IPS-20b (cell line): ENCODE data around the gene PTPRN2.

Experiments
- H3K27ac ChIP-seq: one replicate; pipeline ENCODE4 v1.5.1; 2013; ENCODE audit warnings: low read length
- H3K27me3 ChIP-seq: 2 replicates; pipeline ENCODE4 v1.6.1; 2013; ENCODE audit warnings: mild to moderate bottlenecking, low read length, inconsistent platforms; ENCODE audit not compliant: insufficient read depth
- H3K36me3 ChIP-seq: 2 replicates; pipeline ENCODE4 v1.6.1; 2013; ENCODE audit warnings: low read depth, mild to moderate bottlenecking, inconsistent platforms, low read length, moderate library complexity; ENCODE audit not compliant: insufficient read depth
- H3K4me1 ChIP-seq: 2 replicates; pipeline ENCODE4 v1.6.1; 2013; ENCODE audit warnings: mild to moderate bottlenecking, control low read depth, inconsistent platforms, low read length, moderate library complexity; ENCODE audit not compliant: insufficient read depth
- H3K4me3 ChIP-seq: 2 replicates; pipeline ENCODE4 v1.5.1; 2013; ENCODE audit warnings: mild to moderate bottlenecking, low read length, inconsistent platforms
- H3K9ac ChIP-seq: 2 replicates; pipeline ENCODE4 v1.6.1; 2013; ENCODE audit warnings: low read depth, mild to moderate bottlenecking, inconsistent platforms, low read length, moderate library complexity
- H3K9me3 ChIP-seq: 2 replicates; pipeline ENCODE4 v1.6.1; 2013; ENCODE audit warnings: mild to moderate bottlenecking, low read depth, low read length, inconsistent platforms; ENCODE audit not compliant: insufficient read depth

Gene PTPRN2

DNA sequence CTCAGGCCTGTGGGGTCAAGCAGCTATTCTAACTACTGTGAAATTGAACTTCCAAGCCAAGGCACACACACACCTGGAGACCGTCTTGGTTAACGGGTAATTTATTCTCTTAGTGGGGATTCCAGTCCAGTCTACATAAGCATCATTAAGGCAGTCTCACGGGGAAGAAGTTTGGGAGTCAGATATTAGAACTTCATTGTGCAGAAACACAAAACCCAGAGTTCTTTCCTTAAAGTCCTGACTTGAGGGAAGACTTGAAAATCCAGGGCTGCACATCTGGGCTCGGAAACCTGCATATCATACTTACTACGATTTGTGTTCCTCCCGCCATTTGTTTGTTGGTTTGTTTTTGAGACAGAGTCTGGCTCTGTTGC, 112.0 kb downstream of the PTPRN2 start:
- H3K4me3 ChIP-seq, result no peak overlapping the region
- peaks cover 2% of the 10 kb centered on the region; the same call in 1 of the 2 replicates for H3K9me3 ChIP-seq
- no peaks in the 10 kb centered on the region for H3K27me3 ChIP-seq
- H3K9ac ChIP-seq, result no peak overlapping the region
- H3K4me1 ChIP-seq, result peaks cover 16% of the 10 kb centered on the region; the same call in 1 of the 2 replicates
- H3K36me3 ChIP-seq, result no peaks in the 10 kb centered on the region
- H3K27ac ChIP-seq, result no peak overlapping the region

- no peaks in the 10 kb centered on the region for H3K27me3 ChIP-seq
- H3K9me3 ChIP-seq, result peaks cover 2% of the 10 kb centered on the region; the same call in 1 of the 2 replicates
- H3K4me3 ChIP-seq, result no peak overlapping the region
- H3K9ac ChIP-seq, result no peak overlapping the region
- H3K36me3 ChIP-seq, result no peaks in the 10 kb centered on the region
- peaks cover 17% of the 10 kb centered on the region; the same call in 1 of the 2 replicates for H3K4me1 ChIP-seq
- H3K27ac ChIP-seq, result no peak overlapping the region
Observed at GRCh38 chr7:158475036-158475678, 112.5 kb downstream of the PTPRN2 start.

DNA sequence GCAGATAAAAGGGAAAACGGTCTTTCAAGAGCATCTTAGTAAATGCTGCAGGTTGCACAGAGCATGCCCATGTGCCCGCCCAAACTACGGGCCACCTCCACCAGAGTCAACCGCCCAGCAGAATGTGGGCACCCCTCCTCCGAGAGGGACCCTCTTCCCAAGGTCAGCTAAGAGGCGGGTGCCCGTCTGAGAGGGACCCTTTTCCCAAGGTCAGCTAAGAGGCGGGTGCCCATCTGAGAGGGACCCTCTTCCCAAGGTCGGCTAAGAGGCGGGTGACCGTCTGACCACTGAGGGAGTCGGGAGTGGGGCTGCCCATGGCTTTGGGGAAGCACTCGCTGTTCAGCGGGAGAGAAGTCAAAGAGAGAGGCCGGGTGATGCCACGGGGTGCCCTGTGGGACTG, 113.1 kb downstream of the PTPRN2 start:
- H3K4me3 ChIP-seq, result no peak overlapping the region
- H3K27ac ChIP-seq, result no peak overlapping the region
- H3K36me3 ChIP-seq, result no peaks in the 10 kb centered on the region
- peaks cover 2% of the 10 kb centered on the region; the same call in 1 of the 2 replicates for H3K9me3 ChIP-seq
- no peaks in the 10 kb centered on the region for H3K27me3 ChIP-seq
- H3K9ac ChIP-seq, result no peak overlapping the region
- H3K4me1 ChIP-seq, result peaks cover 24% of the 10 kb centered on the region; the same call in 1 of the 2 replicates

- no peak overlapping the region for H3K9ac ChIP-seq
- peaks cover 25% of the 10 kb centered on the region; the same call in 1 of the 2 replicates for H3K4me1 ChIP-seq
- no peak overlapping the region for H3K4me3 ChIP-seq
- H3K27me3 ChIP-seq, result no peaks in the 10 kb centered on the region
- H3K9me3 ChIP-seq, result peaks cover 2% of the 10 kb centered on the region; the same call in 1 of the 2 replicates
- no peaks in the 10 kb centered on the region for H3K36me3 ChIP-seq
- no peak overlapping the region for H3K27ac ChIP-seq
Observed at GRCh38 chr7:158473946-158474345, 113.7 kb downstream of the PTPRN2 start.

DNA sequence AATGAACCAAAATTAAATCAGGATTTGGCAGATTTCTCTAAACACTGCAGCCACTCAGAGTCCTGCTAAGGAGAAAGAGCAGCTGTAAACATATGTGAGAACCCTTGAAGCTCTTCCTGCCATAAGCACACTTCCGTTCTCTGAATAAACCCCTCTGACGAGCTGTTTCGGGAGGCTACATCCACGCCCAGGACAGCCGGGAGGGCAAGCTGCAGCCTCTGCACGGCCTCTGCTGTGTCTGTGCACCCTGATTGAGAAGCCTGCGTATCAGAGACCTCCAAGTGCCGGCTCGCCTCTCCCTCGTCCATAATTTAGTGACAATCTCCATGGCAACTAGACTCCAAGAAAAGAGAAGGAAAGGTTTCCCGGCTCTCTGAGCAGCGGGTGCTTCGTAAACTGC, 114.4 kb downstream of the PTPRN2 start:
- Histone ChIP-seq H3K4me1 (peaks cover 29% of the 10 kb centered on the region; the same call in 1 of the 2 replicates), H3K27ac (no peak overlapping the region), H3K9ac (no peak overlapping the region; the same call in 1 of the 2 replicates), H3K4me3 (no peak overlapping the region), H3K27me3 (no peaks in the 10 kb centered on the region), H3K9me3 (peaks cover 2% of the 10 kb centered on the region; the same call in 1 of the 2 replicates), H3K36me3 (no peaks in the 10 kb centered on the region)

DNA sequence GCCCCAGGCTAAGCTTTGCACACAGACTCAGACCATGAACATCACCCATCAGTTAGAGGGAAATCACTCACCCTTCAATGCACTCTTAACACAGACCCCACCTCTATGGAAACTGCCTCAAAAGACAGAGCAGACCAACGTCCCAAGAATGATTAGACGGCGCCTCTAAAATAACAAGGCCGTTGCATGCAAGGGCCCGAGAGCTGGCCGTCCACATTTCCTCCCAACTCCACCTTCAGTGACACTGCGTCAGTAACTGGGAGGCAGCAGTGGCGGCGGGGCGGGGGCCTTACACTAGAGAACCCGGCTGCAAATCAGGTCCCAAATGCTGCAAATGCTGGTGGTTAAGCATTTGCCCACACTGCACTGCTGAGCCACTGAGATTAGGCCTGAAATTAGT, 115.0 kb downstream of the PTPRN2 start:
- H3K36me3 ChIP-seq, result no peaks in the 10 kb centered on the region
- H3K9me3 ChIP-seq, result peaks cover 2% of the 10 kb centered on the region; the same call in 1 of the 2 replicates
- no peak overlapping the region for H3K9ac ChIP-seq
- H3K27ac ChIP-seq, result no peak overlapping the region
- H3K27me3 ChIP-seq, result no peaks in the 10 kb centered on the region
- no peak overlapping the region for H3K4me3 ChIP-seq
- peaks cover 34% of the 10 kb centered on the region; the same call in 1 of the 2 replicates for H3K4me1 ChIP-seq

DNA sequence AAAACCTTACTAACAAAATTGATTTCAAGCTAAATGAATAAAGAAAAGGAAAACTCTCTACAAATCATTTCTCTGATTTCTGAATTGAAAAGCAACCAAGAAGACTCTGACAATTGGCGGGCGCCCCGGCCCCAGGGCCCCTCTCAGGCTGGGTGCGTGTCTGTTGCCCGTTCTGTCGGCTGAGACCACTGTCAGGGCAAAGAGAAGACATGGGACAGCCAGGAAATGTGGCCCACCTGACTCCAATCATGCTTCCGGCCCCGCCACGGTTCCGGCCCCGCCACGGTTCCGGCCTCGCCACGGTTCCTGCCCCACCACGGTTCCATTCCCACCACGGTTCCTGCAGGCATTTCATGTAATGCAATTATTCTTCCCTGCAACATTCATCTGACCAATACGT, 115.9 kb downstream of the PTPRN2 start:
- Histone ChIP-seq H3K4me3 (no peak overlapping the region), H3K9ac (no peak overlapping the region), H3K27me3 (no peaks in the 10 kb centered on the region), H3K4me1 (peaks cover 38% of the 10 kb centered on the region; the same call in 1 of the 2 replicates), H3K36me3 (no peaks in the 10 kb centered on the region), H3K27ac (no peak overlapping the region), H3K9me3 (peaks cover 2% of the 10 kb centered on the region; the same call in 1 of the 2 replicates)

DNA sequence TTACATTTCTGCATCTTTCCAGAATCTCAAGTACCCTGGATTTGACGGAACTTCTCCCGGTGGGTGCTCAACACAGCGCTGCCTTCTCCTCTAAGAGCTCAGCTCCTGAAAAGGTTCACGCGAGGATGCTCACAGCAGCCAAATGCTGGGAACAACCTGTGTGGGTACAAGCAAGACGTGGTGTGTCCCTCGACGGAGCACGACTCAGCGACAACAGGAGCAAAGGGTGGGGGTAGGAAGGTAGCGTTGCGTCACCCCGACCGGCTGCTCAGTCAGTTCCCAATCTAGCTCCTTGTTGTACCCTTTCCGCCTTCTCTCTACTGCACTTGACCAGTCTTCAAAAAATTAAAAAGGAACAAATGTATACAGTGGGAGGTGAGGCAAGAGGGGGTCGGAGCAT, 117.3 kb downstream of the PTPRN2 start:
- peak overlapping the region; percentile 13; the same call in 1 of the 2 replicates for H3K9ac ChIP-seq

GRCh38 chr7:158469396-158470051, 118.1 kb downstream of the PTPRN2 start:
- peaks cover 2% of the 10 kb centered on the region; the same call in 1 of the 2 replicates for H3K9me3 ChIP-seq
- H3K27me3 ChIP-seq, result no peaks in the 10 kb centered on the region
- H3K36me3 ChIP-seq, result no peaks in the 10 kb centered on the region
- H3K27ac ChIP-seq, result no peak overlapping the region
- H3K9ac ChIP-seq, result peak overlapping the region; percentile 77; the same call in 1 of the 2 replicates
- H3K4me3 ChIP-seq, result no peak overlapping the region; the same call in 1 of the 2 replicates
- peaks cover 38% of the 10 kb centered on the region; the same call in 1 of the 2 replicates for H3K4me1 ChIP-seq

More for the DNA sequence above, 117.3 kb downstream of the PTPRN2 start:
- no peaks in the 10 kb centered on the region for H3K36me3 ChIP-seq
- H3K4me3 ChIP-seq, result no peak overlapping the region
- peaks cover 38% of the 10 kb centered on the region; the same call in 1 of the 2 replicates for H3K4me1 ChIP-seq
- peaks cover 2% of the 10 kb centered on the region; the same call in 1 of the 2 replicates for H3K9me3 ChIP-seq
- no peak overlapping the region for H3K27ac ChIP-seq
- no peaks in the 10 kb centered on the region for H3K27me3 ChIP-seq

DNA sequence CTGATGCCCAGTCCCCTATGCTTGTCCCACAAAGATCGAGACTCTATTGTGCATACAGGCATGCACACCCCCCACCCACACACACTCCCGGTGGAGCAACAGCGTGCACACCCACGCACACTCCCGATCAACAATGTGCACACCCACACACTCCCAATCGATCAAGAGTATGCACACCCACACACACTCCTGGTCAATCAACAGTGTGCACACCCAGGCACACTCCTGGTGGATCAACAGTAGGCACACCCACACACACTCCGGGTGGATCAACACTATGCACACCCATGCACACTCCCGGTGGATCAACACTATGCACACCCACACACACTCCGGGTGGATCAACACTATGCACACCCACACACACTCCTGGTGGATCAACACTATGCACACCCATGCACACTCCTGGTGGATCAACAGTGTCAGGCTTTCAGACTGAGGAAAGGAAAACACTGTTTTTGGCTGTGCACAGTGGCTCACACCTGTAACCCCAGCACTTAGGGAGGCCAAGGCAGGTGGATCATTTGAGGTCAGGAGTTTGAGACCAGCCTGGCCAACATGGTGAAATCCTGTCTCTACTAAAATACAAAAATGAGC, 118.8 kb downstream of the PTPRN2 start:
- H3K27me3 ChIP-seq, result no peaks in the 10 kb centered on the region
- H3K36me3 ChIP-seq, result no peaks in the 10 kb centered on the region

GRCh38 chr7:158468181-158468580, 119.4 kb downstream of the PTPRN2 start:
- Histone ChIP-seq H3K27ac (peak overlapping the region; percentile 94), H3K9ac (peak overlapping the region; percentile 78; the same call in 1 of the 2 replicates), H3K27me3 (no peaks in the 10 kb centered on the region), H3K4me1 (peaks cover 34% of the 10 kb centered on the region; the same call in 1 of the 2 replicates), H3K4me3 (peak overlapping the region; percentile 41; the same call in 1 of the 2 replicates), H3K9me3 (peaks cover 2% of the 10 kb centered on the region; the same call in 1 of the 2 replicates), H3K36me3 (no peaks in the 10 kb centered on the region)

More for the DNA sequence above, 118.8 kb downstream of the PTPRN2 start:
- peak overlapping the region; percentile 94 for H3K27ac ChIP-seq
- H3K9ac ChIP-seq, result peak overlapping the region; percentile 77; the same call in 1 of the 2 replicates
- H3K4me3 ChIP-seq, result peak overlapping the region; percentile 38; the same call in 1 of the 2 replicates
- peaks cover 2% of the 10 kb centered on the region; the same call in 1 of the 2 replicates for H3K9me3 ChIP-seq
- H3K4me1 ChIP-seq, result peaks cover 38% of the 10 kb centered on the region; the same call in 1 of the 2 replicates
